SK-N-SH (cell line): ENCODE data around the gene TRPT1. TPM values are rescaled to one million over a fixed set of nuclear protein-coding genes. Genes with fewer than 3 reads are reported as not detected.

Experiments used
- CTCF ChIA-PET: fragments of 300-600, 350-600 bp; formaldehyde crosslinking; extraction: SDS; loops from one replicate; lab custom pipeline; 2021; lab: Yijun Ruan, JAX
- POLR2A ChIA-PET: fragments of 350-600 bp; sonication (Branson Sonifier 250); formaldehyde crosslinking; extraction: SDS; loops from one replicate; lab custom pipeline; 2020; ENCODE audit warnings: antibody characterized with exemption, inconsistent platforms; lab: Yijun Ruan, JAX
- DNase-seq: peaks from one replicate; pipeline ENCODE4 v3.0.0; 2012
- H2AFZ ChIP-seq: fragments of 200-600 bp; sonication (generic); 2 replicates; pipeline ENCODE4 v1.8.1; 2016; ENCODE audit warnings: antibody characterized with exemption, mild to moderate bottlenecking, low read depth
- H3F3A ChIP-seq: fragments of 200-600 bp; sonication (generic); replicated peaks from 2 replicates; pipeline ENCODE3; 2016; ENCODE audit warnings: antibody characterized with exemption, mild to moderate bottlenecking; ENCODE audit not compliant: insufficient read depth
- H3K27ac ChIP-seq, 2 experiments: fragments of 200-500 bp in 1 of 2; fragments of 200-600 bp in 1 of 2; sonication (Bioruptor generic) in 1 of 2; sonication (generic), shearing (Covaris generic) in 1 of 2; 2 replicates each; pipeline versions ENCODE4 v1.5.1 to v1.6.1; 2014 to 2016; ENCODE audit warnings: low read depth in 2 of 2, inconsistent platforms in 1 of 2, low read length in 1 of 2, mild to moderate bottlenecking in 1 of 2, mixed read lengths in 1 of 2
- H3K27me3 ChIP-seq: fragments of 200-600 bp; sonication (generic), shearing (Covaris generic); 2 replicates; pipeline ENCODE4 v1.6.1; 2016; ENCODE audit warnings: mixed run types; ENCODE audit not compliant: insufficient read depth
- H3K36me3 ChIP-seq, 2 experiments: fragments of 200-500 bp in 1 of 2; fragments of 200-600 bp in 1 of 2; sonication (Bioruptor generic) in 1 of 2; sonication (generic) in 1 of 2; replicated peaks in 1 of 2; 2 replicates each; pipeline versions ENCODE3 to v1.5.1; 2014 to 2016; ENCODE audit warnings: low read length in 1 of 2, mild to moderate bottlenecking in 1 of 2; ENCODE audit not compliant: insufficient read depth in 2 of 2, control insufficient read depth in 1 of 2
- H3K4me1 ChIP-seq, 2 experiments: fragments of 200-500 bp in 1 of 2; fragments of 200-600 bp in 1 of 2; sonication (Bioruptor generic) in 1 of 2; sonication (generic), shearing (Covaris generic) in 1 of 2; 2 replicates each; pipeline versions ENCODE4 v1.5.1 to v1.6.1; 2014 to 2016; ENCODE audit warnings: low read depth in 1 of 2, low read length in 1 of 2, mixed run types in 1 of 2; ENCODE audit not compliant: insufficient read depth in 2 of 2, control insufficient read depth in 1 of 2
- H3K4me2 ChIP-seq: fragments of 200-600 bp; sonication (generic), shearing (Covaris generic); 2 replicates; pipeline ENCODE4 v1.6.1; 2017; ENCODE audit warnings: mixed run types
- H3K4me3 ChIP-seq, 2 experiments: fragments of 200-500 bp in 1 of 2; fragments of 200-600 bp in 1 of 2; sonication (Bioruptor generic) in 1 of 2; sonication (generic), shearing (Covaris generic) in 1 of 2; 2 replicates each; pipeline versions ENCODE4 v1.5.1 to v1.8.1; 2014 to 2016; ENCODE audit warnings: low read depth in 2 of 2, inconsistent platforms in 1 of 2, low read length in 1 of 2, mild to moderate bottlenecking in 1 of 2, mixed read lengths in 1 of 2, moderate library complexity in 1 of 2
- H3K79me2 ChIP-seq: fragments of 200-600 bp; sonication (generic); 2 replicates; pipeline ENCODE4 v1.8.1; 2017; ENCODE audit warnings: mild to moderate bottlenecking; ENCODE audit not compliant: insufficient read depth
- H3K9ac ChIP-seq: fragments of 200-600 bp; sonication (generic); 2 replicates; pipeline ENCODE4 v1.6.1; 2017; ENCODE audit warnings: mixed run types
- H3K9me2 ChIP-seq: fragments of 200-600 bp; sonication (generic); 2 replicates; pipeline ENCODE4 v1.6.1; 2017; ENCODE audit warnings: mixed run types
- H3K9me3 ChIP-seq: fragments of 200-600 bp; sonication (generic); 2 replicates; pipeline ENCODE4 v1.6.1; 2017; ENCODE audit warnings: mixed run types, mild to moderate bottlenecking, moderate library complexity
- H4K20me1 ChIP-seq: fragments of 200-600 bp; sonication (generic); 2 replicates; pipeline ENCODE4 v1.6.1; 2017; ENCODE audit warnings: mild to moderate bottlenecking, mixed run types; ENCODE audit not compliant: insufficient read depth
- CTCF ChIP-seq: fragments of 200-600 bp; sonication (generic); IDR thresholded peaks from 2 replicates; pipeline ENCODE4 v1.6.1; 2017; ENCODE audit warnings: antibody characterized with exemption, mild to moderate bottlenecking, moderate library complexity
- ELF1 ChIP-seq: IDR thresholded peaks from 2 replicates; pipeline ENCODE4 v1.4.0; 2012
- TEAD4 ChIP-seq: IDR thresholded peaks from 2 replicates; pipeline ENCODE4 v1.4.0; 2012; ENCODE audit warnings: mild to moderate bottlenecking, borderline replicate concordance; ENCODE audit not compliant: insufficient read depth
- WGBS: methylation state at CpG from one replicate; pipeline ENCODE4 v1.1.6; 2017; ENCODE audit warnings: low lambda C conversion rate; 5-methylcytosine and 5-hydroxymethylcytosine counted together
- polyA plus RNA-seq, 3 experiments: library from polyadenylated mRNA; depleted of rRNA; stranded (reverse); fragments of >200 nt; gene quantifications; 2 replicates each; pipeline ENCODE4 v1.2.3, GENCODE V29; 2012

TRPT1 gene
- polyA plus RNA-seq, 1 of the 3 experiments (the other 2 are of a cell fraction) = 62.4 TPM

DNA sequence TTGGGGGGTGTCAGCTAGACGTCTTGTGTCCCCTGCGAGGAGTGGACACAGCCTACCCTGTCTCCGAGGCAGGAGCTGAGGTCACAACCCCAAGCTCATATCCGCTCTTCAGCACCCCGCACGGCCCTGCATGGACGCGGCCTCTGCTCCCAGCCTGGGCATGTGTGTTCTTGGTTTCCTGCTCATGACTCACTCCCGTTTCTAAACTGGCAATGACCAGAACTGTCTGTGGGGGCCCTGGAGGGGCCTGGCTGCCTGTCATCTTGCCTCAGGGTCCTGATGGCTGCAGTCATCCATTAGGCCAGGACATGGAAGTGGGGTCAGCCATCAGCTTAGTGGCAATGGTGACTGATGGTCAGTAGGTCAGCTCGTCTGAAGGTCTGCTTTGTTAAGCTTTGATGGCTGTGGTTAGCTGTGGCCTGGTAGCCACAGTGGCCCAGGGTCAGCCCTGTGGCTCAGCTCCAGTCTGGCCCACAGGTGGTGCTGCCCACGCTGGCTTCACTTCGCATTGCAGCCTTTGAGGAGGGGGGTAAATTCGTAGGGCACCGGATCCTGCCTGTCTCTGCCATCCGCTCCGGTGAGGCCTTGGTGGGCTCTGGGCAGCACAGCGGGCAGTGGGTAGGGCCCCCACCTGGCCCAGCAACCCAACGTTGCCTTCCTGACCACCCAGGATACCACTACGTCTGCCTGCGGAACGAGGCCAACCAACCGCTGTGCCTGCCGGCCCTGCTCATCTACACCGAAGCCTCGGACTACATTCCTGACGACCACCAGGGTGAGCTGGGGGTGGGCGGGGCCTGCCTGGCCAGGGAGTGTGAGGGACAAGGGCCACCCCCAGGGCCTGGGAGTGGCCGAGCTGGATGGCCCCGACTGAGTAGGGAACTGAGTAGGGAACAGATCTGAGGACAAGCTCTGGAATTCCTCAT, 37.3 kb upstream of the TRPT1 start:
- no peaks in the 10 kb centered on the region for H3K9me3 ChIP-seq
- DNase-seq = peak; percentile 70
- H3K9me2 ChIP-seq = no peaks in the 10 kb centered on the region
- no peaks in the 10 kb centered on the region; the same call in none of the 2 replicates for H3K79me2 ChIP-seq
- H3K4me3 ChIP-seq = no peak overlapping the region
- CTCF ChIA-PET = interaction anchor here (1.1 to 5.7 kb wide), 10 partner anchors 9 to 427 kb away, joined by 3 to 119 read pairs (median 10); partner anchors contain the start of genes PLCB3 and PPP1R14B
- H3K4me2 ChIP-seq = peak overlapping the region; percentile 20; the same call in 1 of the 2 replicates
- H3F3A ChIP-seq = peaks cover 5% of the 10 kb centered on the region
- H3K36me3 ChIP-seq = peaks cover 27 to 39% of the 10 kb centered on the region in 2 experiments
- POLR2A ChIA-PET = interaction anchor here (1.2 to 2.8 kb wide), 5 partner anchors 8 to 26 kb away, joined by 3 to 41 read pairs (median 11); partner anchors contain the start of genes FKBP2, PLCB3 and PPP1R14B
- TF ChIP-seq ELF1 (no peak), CTCF (peak; percentile 25; the same call in 1 of the 2 replicates)
- H2AFZ ChIP-seq = no peak overlapping the region
- 75% methylated on average over 28 of the region's 29 CpGs for WGBS
- H3K27ac ChIP-seq = peak overlapping the region; percentile 29 to 94; a peak in 3 of 4 replicates
- H3K27me3 ChIP-seq = no peaks in the 10 kb centered on the region
- peaks cover 3 to 47% of the 10 kb centered on the region in 2 experiments; a peak in 3 of 4 replicates for H3K4me1 ChIP-seq
- H4K20me1 ChIP-seq = no peaks in the 10 kb centered on the region
- no peak overlapping the region for H3K9ac ChIP-seq

GRCh38 chr11:64262271-64263002, 36.5 kb upstream of the TRPT1 start:
- H3K36me3 ChIP-seq = peaks cover 24 to 38% of the 10 kb centered on the region in 2 experiments
- H3K79me2 ChIP-seq = no peaks in the 10 kb centered on the region; the same call in none of the 2 replicates
- H4K20me1 ChIP-seq = no peaks in the 10 kb centered on the region
- H3F3A ChIP-seq = peaks cover 4% of the 10 kb centered on the region
- CTCF ChIA-PET = interaction anchor here (1.1 to 5.7 kb wide), 3 partner anchors 9 to 39 kb away, joined by 5 to 119 read pairs (median 15); partner anchors contain the start of gene PLCB3
- no peaks in the 10 kb centered on the region for H3K27me3 ChIP-seq
- no peak overlapping the region for H2AFZ ChIP-seq
- H3K4me1 ChIP-seq = peaks cover 0 to 39% of the 10 kb centered on the region in 2 experiments; a peak in 2 of 4 replicates
- peak overlapping the region; percentile 20; the same call in 1 of the 2 replicates for H3K4me2 ChIP-seq
- no peaks in the 10 kb centered on the region for H3K9me2 ChIP-seq
- H3K9me3 ChIP-seq = no peaks in the 10 kb centered on the region
- H3K9ac ChIP-seq = no peak overlapping the region
- DNase-seq = no peak
- H3K27ac ChIP-seq = peak overlapping the region; percentile 29 to 94; a peak in 2 of 4 replicates
- POLR2A ChIA-PET = interaction anchor here (1.2 to 2.8 kb wide), 3 partner anchors 10 to 17 kb away, joined by 3 to 41 read pairs (median 3); partner anchors contain the start of gene PPP1R14B
- TF ChIP-seq TEAD4 = no peak
- TF ChIP-seq, all 33 proteins: peak for 0
- WGBS = 93% methylated on average over 30 of the region's 42 CpGs
- H3K4me3 ChIP-seq = no peak overlapping the region
